ENCODE data around the gene SYT7.
"Not testable (repeated sequence)": the region's sequence is repeated elsewhere in the genome, so short reads cannot be mapped to it uniquely, and the experiment has no call there.

The SYT7 gene, protein sequence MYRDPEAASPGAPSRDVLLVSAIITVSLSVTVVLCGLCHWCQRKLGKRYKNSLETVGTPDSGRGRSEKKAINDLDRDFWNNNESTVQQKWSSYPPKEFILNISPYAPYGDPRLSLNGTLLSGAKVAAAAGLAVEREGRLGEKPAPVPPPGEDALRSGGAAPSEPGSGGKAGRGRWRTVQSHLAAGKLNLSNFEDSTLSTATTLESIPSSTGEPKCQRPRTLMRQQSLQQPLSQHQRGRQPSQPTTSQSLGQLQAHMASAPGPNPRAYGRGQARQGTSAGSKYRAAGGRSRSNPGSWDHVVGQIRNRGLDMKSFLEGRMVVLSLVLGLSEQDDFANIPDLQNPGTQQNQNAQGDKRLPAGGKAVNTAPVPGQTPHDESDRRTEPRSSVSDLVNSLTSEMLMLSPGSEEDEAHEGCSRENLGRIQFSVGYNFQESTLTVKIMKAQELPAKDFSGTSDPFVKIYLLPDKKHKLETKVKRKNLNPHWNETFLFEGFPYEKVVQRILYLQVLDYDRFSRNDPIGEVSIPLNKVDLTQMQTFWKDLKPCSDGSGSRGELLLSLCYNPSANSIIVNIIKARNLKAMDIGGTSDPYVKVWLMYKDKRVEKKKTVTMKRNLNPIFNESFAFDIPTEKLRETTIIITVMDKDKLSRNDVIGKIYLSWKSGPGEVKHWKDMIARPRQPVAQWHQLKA

DNA sequence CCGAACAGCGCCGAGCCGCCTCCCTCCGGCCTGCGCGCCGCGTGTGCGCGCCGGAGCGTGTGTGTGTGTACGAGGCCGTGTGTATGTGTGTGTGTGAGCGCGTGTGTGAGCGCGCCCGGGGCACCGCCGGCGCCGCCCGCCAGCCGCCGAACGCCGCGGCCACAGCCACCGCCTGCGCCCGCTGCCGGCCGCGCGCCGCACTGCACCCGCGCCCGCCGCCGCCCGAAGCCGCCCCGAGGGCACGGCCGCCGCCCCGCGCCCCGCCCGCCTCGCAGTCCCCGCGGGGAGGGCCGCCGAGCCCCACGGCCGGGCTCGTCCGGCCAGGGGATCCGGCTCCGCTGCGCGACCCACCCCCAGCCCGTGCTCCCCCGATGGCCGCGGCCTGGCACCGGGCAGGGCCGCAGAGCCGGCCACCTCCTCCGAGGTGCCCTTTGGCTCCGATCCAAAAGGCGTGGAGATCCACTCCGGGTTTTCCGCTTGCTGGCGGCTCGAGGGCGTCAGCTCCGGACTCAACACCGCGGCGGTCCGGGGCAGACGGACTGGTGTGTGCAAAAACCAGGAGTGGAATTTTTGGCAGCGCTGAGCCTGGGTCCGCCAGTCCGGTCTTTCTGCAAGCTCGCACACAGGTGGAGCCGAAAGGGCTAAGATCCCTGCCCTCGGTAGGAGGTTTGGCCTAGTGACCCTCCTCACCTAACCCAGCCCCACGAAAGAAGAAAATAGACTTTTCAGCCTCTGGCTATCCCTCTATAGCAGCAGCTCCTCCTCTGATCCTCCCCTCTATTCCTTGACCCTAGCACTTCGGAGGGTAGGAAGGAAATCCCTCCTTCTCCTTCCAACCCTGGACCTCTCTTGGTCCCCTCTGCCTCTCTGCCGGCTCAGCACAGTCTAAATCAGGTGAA lies at the start of gene SYT7:
Gene SYT7 (minus strand): TSS at position 47 of the 899 bp plus-strand sequence. CDS start 256 bp downstream, outside the sequence.
- peak; percentile 90 to 95 (median 93) for DNase-seq (ENCODE audit: low read depth in 3 of 3)

DNA sequence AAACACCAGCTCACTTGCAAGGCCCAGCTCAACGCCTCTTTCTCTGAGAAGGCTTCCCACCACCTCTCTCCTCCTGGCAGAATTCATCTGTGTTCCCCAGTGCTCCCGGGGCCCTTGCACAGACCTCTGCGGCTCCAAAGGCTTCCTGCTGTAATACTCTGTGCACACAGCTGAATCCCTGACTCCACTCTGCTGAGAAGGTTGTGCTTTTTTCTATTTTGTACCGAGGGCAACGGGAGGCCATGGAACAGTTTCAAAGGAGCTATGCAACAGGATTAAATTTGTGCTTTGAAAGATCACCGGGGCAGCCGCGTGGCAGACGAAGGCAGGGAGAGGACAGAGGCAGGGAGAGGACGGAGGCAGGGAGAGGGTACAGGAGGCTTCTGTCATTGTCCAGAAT lies 49.2 kb upstream of the SYT7 start:
- no peak for DNase-seq (ENCODE audit: low read depth in 3 of 3)

GRCh38 chr11:61629082-61629833 lies 48.4 kb upstream of the SYT7 start:
- no peak for DNase-seq (ENCODE audit: low read depth in 3 of 3)

- no peak for DNase-seq (ENCODE audit: low read depth in 3 of 3)
Measured at GRCh38 chr11:61628662-61628970, 47.7 kb upstream of the SYT7 start.

DNA sequence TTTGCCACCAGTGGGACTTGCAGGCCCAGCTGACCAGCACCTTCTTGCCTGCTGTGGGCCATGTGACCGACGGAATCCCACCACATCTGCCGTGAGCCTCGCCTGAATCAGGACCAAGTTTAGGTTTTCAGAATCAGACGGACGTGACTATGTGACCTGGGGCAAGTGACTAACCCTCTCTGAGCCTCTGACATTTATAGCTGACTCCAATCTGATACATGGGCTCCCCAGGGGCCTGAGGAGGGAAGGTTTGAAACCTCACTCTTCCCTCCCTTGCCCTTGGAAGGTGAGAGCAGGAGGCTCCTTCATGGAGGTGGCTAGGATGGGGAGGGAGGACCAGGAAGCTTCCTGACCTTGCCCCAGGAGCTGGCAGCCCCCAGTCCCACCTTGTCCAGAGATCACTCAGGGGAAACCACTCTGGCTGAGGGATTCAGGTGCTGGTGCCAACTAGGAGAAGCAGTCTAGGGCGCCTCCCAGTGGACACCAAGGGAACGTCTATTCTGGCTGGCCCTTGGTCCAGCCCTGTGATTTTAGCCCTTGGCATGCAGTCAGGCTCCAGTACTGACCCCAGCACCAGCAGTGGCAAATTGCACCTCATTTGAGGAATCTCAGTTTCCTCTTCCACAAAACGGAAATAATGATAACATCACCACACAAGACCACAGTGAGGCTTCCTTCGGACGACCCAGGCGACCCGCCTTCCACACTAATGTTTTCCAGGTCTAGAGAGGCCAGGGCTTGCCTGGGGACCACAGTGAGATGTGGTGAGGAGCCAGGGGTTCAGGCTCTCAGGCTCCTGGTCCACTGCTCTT lies 47.2 kb upstream of the SYT7 start:
- DNase-seq (ENCODE audit: low read depth in 3 of 3): peak in 1 of 3 experiments; percentile 43

- DNase-seq (ENCODE audit: low read depth in 3 of 3): no peak
Measured at GRCh38 chr11:61626580-61627380, 45.9 kb upstream of the SYT7 start.

GRCh38 chr11:61625525-61625924 lies 44.6 kb upstream of the SYT7 start:
- DNase-seq (ENCODE audit: low read depth in 3 of 3): no peak

DNA sequence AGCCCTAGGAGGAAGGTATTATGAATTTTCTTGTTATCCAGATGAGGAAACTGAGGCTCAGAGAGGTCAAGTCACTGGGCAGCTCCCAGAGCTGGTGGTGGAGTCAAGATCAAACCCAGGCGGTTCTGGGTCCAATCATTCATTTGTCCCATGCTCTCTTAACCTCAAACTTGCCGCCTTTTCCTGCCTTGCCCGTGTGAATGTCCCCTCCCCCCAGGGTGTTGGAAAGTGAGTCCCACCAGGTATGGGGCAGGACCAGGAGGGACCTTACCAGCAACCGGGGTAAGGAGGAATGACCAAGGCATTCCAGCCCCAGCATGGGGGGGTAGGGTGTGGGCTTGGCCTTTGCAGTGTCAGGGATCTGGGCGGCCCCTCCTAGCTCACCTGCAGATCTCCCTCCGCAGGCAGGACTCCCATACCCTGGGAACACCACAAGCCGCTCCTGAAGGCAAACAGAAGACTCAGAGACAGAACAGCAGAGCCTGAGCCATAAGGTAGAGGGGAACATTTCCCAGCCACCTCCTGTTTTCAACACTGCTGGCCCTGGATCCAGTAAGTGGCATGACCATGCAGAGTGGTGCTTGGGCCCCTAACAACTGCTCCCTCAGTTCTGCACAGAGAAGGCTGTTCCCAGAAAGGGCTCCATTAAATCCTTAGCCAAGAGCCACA lies 41.2 kb upstream of the SYT7 start:
- DNase-seq (ENCODE audit: low read depth in 3 of 3): no peak

- DNase-seq (ENCODE audit: low read depth in 3 of 3): no peak
Measured at GRCh38 chr11:61619471-61620226, 38.8 kb upstream of the SYT7 start.

- no peak for DNase-seq (ENCODE audit: low read depth in 3 of 3)
Measured at GRCh38 chr11:61618978-61619377, 38.1 kb upstream of the SYT7 start.

- no peak for DNase-seq (ENCODE audit: low read depth in 3 of 3)
Measured at GRCh38 chr11:61617515-61617914, 36.6 kb upstream of the SYT7 start.

DNA sequence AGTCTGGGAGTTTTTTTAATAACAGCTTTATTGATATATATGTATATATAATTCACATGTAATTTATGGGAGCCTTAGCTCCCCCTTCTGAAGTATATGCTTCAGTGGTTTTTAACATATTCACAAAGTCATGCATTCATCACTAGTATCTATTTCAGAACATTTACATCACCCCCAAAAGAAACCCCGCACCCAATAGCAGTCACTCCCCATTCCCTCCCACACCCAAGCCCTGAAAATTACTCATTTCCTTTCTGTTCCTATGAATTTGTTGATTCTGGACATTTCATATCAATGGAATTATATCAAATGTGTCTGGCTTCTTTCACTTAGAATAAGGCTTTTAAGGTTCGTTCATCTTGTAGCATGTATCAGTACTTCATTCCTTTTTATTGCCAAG lies 35.6 kb upstream of the SYT7 start:
- DNase-seq (ENCODE audit: low read depth in 3 of 3): no peak

- DNase-seq (ENCODE audit: low read depth in 3 of 3): not testable (repeated sequence)
Measured at GRCh38 chr11:61614782-61615181, 33.9 kb upstream of the SYT7 start.

DNA sequence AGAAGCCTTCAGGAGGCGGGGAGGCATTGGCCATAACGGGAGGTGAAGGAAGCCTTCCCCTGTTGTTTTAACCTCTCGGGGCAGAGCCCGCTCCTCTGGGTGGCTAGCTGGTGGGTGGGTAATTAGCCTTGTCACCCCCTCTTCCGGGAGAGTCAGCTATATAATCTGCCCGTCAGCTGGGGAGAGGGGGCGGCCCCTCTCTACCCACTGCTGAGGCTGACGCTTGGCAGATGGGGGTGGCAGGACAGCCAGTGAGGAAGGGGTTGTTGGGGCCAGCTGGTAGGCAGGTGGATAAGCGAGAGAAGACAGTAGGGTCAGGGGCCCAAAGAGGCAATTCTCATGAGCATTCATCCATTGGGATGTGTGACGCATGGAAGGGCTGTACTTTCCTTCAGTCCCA lies 33.0 kb upstream of the SYT7 start:
- DNase-seq (ENCODE audit: low read depth in 3 of 3): no peak

- DNase-seq (ENCODE audit: low read depth in 3 of 3): no peak
Measured at GRCh38 chr11:61613051-61613450, 32.2 kb upstream of the SYT7 start.

DNA sequence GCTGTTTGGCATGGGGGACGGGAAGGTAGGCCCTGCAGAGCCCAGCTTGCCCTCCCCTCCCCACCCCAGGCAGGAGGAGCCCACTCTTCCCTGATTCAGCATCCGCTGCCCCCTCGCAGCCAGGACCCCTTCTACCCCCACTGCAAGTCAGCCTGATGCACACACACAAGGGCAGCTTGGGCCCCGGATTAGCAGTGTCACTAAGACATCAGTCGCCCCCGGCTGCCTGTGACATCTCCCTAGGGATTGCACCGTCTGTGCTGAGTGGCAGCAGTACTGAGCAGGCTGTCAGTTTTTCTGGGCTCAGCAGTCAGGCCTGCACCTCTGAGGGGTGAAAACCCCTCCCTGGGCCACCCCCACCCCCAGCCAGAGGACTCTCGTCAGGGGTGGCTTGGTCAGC lies 30.4 kb upstream of the SYT7 start:
- DNase-seq (ENCODE audit: low read depth in 3 of 3): no peak

DNA sequence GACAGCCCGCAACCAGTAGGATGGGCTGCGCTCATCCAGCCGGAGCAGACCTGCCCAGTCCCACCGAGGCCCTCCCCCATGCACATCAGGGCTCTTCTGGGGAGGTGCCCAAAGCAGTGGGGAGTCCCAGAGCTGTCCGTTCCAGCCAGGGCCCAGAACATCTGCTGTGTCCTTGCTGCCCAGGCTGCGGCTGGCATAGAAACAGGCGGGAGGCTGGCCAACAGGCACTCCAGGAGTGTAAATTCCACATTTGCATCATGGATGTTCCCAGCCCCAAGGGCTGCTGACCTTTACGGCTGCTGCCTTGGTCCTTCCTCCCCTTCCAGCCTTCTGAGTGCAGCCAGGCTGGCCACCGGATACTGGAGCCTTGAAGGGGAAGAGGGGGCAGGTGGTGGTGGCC lies 30.0 kb upstream of the SYT7 start:
- DNase-seq (ENCODE audit: low read depth in 3 of 3): no peak

- no peak for DNase-seq (ENCODE audit: low read depth in 3 of 3)
Measured at GRCh38 chr11:61609980-61610366, 29.1 kb upstream of the SYT7 start.

All from stimulated activated CD4-positive, alpha-beta T cell treated with anti-CD3 and anti-CD28 coated beads, TNF-alpha, amount 100 ng/mL, for 24 hours (primary cell).